Stomach (tissue), 9 donors: ENCODE data around the gene PIM3. TPM values are rescaled to one million over a fixed set of nuclear protein-coding genes. Genes with fewer than 3 reads are reported as not detected.
A peak's percentile ranks its signal among the peaks of the same experiment; 100 is the strongest.

ENCODE experiments used
- DNase-seq, 2 donors: peaks; one replicate each; pipeline versions ENCODE4 v3.0.0 to v3.0.0-alpha.2; 2013 to 2019
- H3K27ac ChIP-seq, 5 donors: fragments of 200-600 bp in 4 of 5; sonication (generic) in 4 of 5; one replicate each; pipeline ENCODE4 v1.5.1; 2013 to 2019; ENCODE audit warnings: mild to moderate bottlenecking in 1 of 5, moderate library complexity in 1 of 5
- H3K27me3 ChIP-seq, 3 donors: fragments of 200-600 bp; sonication (generic); one replicate each; pipeline ENCODE4 v1.5.1; 2017 to 2019; ENCODE audit warnings: mixed run types in 1 of 3
- H3K36me3 ChIP-seq, 4 donors: fragments of 200-600 bp; sonication (generic); 1 replicate in 3 of 4; 2 replicates in 1 of 4; pipeline ENCODE4 v1.5.1; 2016 to 2019
- H3K4me1 ChIP-seq, 4 donors: fragments of 200-600 bp; sonication (generic); one replicate each; pipeline ENCODE4 v1.5.1; 2016 to 2019
- H3K4me3 ChIP-seq, 4 donors: fragments of 200-600 bp; sonication (generic) in 3 of 4; one replicate each; pipeline ENCODE4 v1.5.1; 2016 to 2019; ENCODE audit warnings: mild to moderate bottlenecking in 1 of 4
- H3K9me3 ChIP-seq, 4 donors: fragments of 200-600 bp; sonication (generic); one replicate each; pipeline ENCODE4 v1.5.1; 2016 to 2019
- EP300 ChIP-seq: sonication (generic); formaldehyde crosslinking; IDR thresholded peaks from one replicate; pipeline ENCODE4 v1.6.1; 2017; ENCODE audit warnings: antibody characterized with exemption
- POLR2A ChIP-seq, 4 donors: fragments of 450-650 bp; IDR thresholded peaks; one replicate each; pipeline ENCODE4 v1.6.1; 2016; ENCODE audit warnings: antibody characterized with exemption in 4 of 4, control low read depth in 2 of 4, mild to moderate bottlenecking in 1 of 4, moderate library complexity in 1 of 4
- POLR2AphosphoS5 ChIP-seq, 3 donors: sonication (generic); formaldehyde crosslinking; IDR thresholded peaks; one replicate each; pipeline ENCODE4 v1.6.1; 2016; ENCODE audit warnings: antibody characterized with exemption in 3 of 3
- WGBS, 5 donors: extraction: QIAGEN DNeasy Blood & Tissue Kit in 3 of 5; methylation state at CpG; one replicate each; pipeline versions ENCODE4 v1.1.5 to v1.1.7; 2013 to 2018; 5-methylcytosine and 5-hydroxymethylcytosine counted together
- intact Hi-C: fragments of 100-400 bp; cut with DNase I; formaldehyde crosslinking; loops from one replicate; pipeline ENCODE4 v1.15.1; 2023; ENCODE audit warnings: low total_unique reads
- polyA plus RNA-seq, 3 donors: library from polyadenylated mRNA; stranded (reverse); fragments of 200-250 nt; gene quantifications; one replicate each; pipeline ENCODE4 v1.2.3, GENCODE V29; 2013
- total RNA-seq, 5 donors: library from RNA; depleted of rRNA; stranded (reverse); fragments of >200 nt; gene quantifications; one replicate each; pipeline versions ENCODE4 v1.1.0 to v1.2.3, GENCODE V29; 2014 to 2016
- TF ChIP-seq, protein P1 (sequence below), 7 experiments: fragments of 450-650 bp in 4 of 7; fragments of 200-600 bp in 3 of 7; sonication (generic) in 3 of 7; IDR thresholded peaks; one replicate each; pipeline ENCODE4 v1.5.1; 2016 to 2019; ENCODE audit warnings: antibody characterized with exemption in 7 of 7, control low read depth in 2 of 7, mild to moderate bottlenecking in 1 of 7
- donor health status: healthy with polysubstance abuse.
- donor health status: Bipolar disorder and iron deficiency.
- donor health status: healthy.

PIM3 gene
- total and polyA plus RNA-seq, 8 donors: 51.9 to 802 (median 84.6) TPM

DNA sequence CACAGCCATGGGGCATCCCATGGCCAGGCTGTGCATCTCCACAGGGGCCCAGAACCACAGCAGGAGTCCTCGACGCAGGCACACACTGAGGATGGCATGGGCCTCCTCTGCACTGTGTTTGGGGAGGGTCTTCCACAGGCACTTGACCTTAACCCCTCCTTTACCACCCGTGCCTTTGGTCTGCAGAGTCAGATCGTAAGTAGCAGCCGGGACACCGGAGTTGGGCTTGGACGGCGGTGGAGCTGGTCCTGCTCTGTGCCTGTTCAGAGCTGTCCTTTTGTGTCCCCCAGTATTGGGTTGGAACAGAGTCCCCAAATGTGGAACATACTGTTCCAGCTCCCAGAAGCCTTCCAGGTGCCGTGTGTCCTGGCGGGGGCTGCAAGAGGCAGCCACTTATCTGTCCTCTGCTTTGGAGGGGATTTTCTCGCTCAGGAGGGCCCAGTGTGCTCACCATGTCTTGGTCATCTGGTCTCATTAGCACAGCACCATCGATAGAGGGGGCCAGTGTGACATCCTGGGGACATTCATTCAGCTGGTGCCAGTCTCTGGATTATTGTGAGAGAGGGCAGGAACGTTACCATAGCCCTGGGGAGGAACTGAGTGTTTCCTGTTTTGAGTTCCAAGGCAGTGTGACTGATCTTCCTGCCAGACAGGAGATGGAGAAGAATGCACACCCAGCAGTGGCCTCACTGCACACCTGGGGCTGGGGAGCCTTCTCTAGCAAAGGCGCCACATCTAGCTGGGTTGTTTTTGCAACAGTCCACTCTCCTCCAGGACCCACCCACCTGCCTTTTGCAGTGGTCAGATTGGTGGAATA lies 29.8 kb upstream of the PIM3 start:
- H3K4me1 ChIP-seq: peaks cover 49 to 64% (median 56%) of the 10 kb centered on the region in 4 donors
- peaks cover 0 to 17% (median 11%) of the 10 kb centered on the region in 4 donors for H3K36me3 ChIP-seq
- peak overlapping the region; percentile 37 to 99 (median 94) for H3K27ac ChIP-seq
- H3K9me3 ChIP-seq: no peaks in the 10 kb centered on the region
- intact Hi-C loops: no loop called here
- TF ChIP-seq POLR2A (IDR thresholded peaks at IDR 0.05) (no peak), EP300 (no peak), POLR2AphosphoS5 (IDR thresholded peaks at IDR 0.05) (peak; percentile 42 to 92 (median 78))
- TF ChIP-seq, protein P1, sequence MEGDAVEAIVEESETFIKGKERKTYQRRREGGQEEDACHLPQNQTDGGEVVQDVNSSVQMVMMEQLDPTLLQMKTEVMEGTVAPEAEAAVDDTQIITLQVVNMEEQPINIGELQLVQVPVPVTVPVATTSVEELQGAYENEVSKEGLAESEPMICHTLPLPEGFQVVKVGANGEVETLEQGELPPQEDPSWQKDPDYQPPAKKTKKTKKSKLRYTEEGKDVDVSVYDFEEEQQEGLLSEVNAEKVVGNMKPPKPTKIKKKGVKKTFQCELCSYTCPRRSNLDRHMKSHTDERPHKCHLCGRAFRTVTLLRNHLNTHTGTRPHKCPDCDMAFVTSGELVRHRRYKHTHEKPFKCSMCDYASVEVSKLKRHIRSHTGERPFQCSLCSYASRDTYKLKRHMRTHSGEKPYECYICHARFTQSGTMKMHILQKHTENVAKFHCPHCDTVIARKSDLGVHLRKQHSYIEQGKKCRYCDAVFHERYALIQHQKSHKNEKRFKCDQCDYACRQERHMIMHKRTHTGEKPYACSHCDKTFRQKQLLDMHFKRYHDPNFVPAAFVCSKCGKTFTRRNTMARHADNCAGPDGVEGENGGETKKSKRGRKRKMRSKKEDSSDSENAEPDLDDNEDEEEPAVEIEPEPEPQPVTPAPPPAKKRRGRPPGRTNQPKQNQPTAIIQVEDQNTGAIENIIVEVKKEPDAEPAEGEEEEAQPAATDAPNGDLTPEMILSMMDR (IDR thresholded peaks at IDR 0.05): peak in 5 of 7 experiments; percentile 52 to 90 (median 57)
- H3K4me3 ChIP-seq: no peak overlapping the region
- WGBS, 5 donors: 32 to 48% (median 39%) methylated on average over 9 to 14 of the region's 14 CpGs
- peak; percentile 87 to 92 for DNase-seq
- H3K27me3 ChIP-seq: peaks cover 0 to 11% (median 8%) of the 10 kb centered on the region in 3 donors

DNA sequence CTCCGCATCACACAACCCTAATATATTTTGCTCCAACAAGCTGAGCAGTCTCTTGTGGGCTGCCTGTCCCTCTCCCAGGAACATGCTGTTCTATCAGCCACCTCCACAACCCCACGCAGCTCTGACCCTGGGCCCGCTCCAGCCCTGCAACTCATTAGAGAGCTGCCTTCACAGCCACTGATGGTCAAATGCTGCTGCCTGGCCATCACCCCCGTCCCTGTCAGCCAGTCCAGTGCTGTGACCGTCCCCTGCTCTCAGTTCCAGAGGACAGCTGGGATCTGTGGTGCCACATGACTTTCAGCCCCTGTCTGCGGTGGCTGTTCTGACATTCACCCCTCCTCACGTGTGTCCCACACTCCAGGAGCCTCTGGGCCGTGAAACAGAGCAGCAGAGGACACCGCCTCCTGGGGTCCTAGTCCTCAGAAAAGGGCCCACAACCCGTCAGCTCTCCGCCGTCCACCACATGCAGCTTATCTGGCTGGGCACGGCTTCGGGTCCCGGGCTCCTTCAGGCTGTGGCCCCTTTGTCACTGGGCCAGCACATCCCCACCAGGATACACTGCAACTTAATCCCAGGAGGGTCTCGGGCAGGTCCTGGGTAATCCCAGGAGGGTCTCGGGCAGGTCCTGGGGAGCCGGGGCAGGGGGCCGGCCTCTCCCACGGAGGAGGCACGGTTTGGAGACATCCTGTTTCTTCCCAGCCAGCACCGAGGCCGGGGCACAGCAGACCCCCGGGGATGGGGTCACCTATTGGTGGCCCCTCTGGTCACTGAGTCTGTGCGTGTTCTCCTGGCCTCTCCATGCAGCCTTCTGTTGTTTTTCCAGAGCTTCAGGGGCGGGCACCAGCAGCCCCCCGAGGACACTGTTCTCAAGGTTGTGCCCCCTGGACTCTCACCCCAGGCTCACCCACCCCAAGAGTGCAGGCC lies 27.1 kb upstream of the PIM3 start:
- Histone ChIP-seq H3K36me3 (no peaks in the 10 kb centered on the region), H3K27ac (peak overlapping the region; percentile 91 to 99 (median 94)), H3K4me1 (peaks cover 70 to 91% (median 78%) of the 10 kb centered on the region in 4 donors), H3K27me3 (peaks cover 0 to 10% (median 8%) of the 10 kb centered on the region in 3 donors), H3K4me3 (peak overlapping the region in 3 of 4 donors; percentile 41 to 54 (median 46)), H3K9me3 (no peaks in the 10 kb centered on the region)
- 49 to 70% (median 53%) methylated on average over 15 to 27 of the region's 27 CpGs for WGBS, 5 donors
- DNase-seq: peak in 1 of 2 donors; percentile 64
- TF ChIP-seq EP300 (no peak), POLR2AphosphoS5 (IDR thresholded peaks at IDR 0.05) (peak in 2 of 3 donors; percentile 51 to 56)
- intact Hi-C loops: no loop called here

DNA sequence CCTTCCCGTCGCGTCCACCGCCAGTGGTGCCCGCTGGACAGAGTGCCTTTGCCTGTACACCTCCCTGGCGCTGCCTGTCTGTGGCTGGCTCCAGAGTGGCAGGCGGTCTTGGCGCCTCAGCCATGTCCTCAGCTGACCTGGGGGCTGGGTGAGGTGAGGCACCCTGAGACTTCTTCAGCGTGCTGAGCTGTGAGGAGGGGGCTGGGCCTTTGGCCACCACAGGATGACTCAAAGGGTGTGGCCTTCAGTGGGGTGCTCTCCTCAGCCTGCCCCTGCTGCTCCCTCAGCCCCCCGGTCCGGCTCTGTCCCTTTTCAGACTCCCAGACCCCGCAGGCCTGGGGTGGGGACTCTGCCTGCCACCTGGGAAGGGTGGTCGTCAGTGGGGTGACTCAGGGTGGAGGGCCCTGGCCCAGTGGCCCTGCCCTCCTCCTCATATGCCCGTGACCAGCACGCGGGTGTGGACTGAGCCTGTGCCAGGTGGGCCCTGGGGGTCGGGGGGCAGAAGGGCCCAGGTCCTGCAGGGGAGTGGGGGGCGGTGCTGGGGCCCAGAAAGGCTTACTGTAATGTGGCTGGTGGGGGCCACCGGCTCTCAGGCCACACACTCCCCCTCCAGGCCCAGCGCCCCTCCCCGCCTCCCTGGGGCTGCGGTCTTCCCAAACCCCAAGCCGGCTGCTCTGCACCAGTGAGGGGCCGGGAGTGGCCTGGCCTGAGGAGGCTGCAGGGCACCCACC lies 26.2 kb upstream of the PIM3 start:
- H3K4me1 ChIP-seq: peaks cover 64 to 92% (median 79%) of the 10 kb centered on the region in 4 donors

More for the DNA sequence above, 26.2 kb upstream of the PIM3 start:
- DNase-seq: peak; percentile 74 to 83
- no peaks in the 10 kb centered on the region for H3K36me3 ChIP-seq
- intact Hi-C loops: no loop called here
- H3K27me3 ChIP-seq: peaks cover 0 to 2% (median under 1%) of the 10 kb centered on the region in 3 donors
- WGBS, 5 donors: 26 to 53% (median 43%) methylated on average over 14 to 24 of the region's 24 CpGs
- peak overlapping the region; percentile 91 to 99 (median 94) for H3K27ac ChIP-seq
- H3K9me3 ChIP-seq: no peaks in the 10 kb centered on the region
- TF ChIP-seq, protein P1 (IDR thresholded peaks at IDR 0.05): no peak
- peak; percentile 16 to 85 (median 59) for TF ChIP-seq POLR2AphosphoS5 (IDR thresholded peaks at IDR 0.05)
- TF ChIP-seq POLR2A (IDR thresholded peaks at IDR 0.05): peak in 1 of 4 donors; percentile 42
- peak overlapping the region; percentile 41 to 54 (median 50) for H3K4me3 ChIP-seq
